Loucy (cell line): Measurements from ENCODE around the gene TAX1BP1.

Source experiments
- H2AFZ ChIP-seq: fragments of 200-600 bp; sonication (generic); 2 replicates; pipeline ENCODE4 v1.6.0; 2016; ENCODE audit warnings: antibody characterized with exemption, mild to moderate bottlenecking, low read length, moderate library complexity
- H3F3A ChIP-seq: fragments of 200-600 bp; 2 replicates; pipeline ENCODE4 v1.6.0; 2016; ENCODE audit warnings: antibody characterized with exemption, low read depth, mild to moderate bottlenecking
- H3K27me3 ChIP-seq: fragments of 200-600 bp; sonication (generic); 2 replicates; pipeline ENCODE4 v1.6.1; 2014; ENCODE audit warnings: low read length, mild to moderate bottlenecking; ENCODE audit not compliant: insufficient read depth, poor library complexity, severe bottlenecking
- H3K36me3 ChIP-seq: fragments of 200-600 bp; sonication (generic); 2 replicates; pipeline ENCODE4 v1.6.1; 2016; ENCODE audit warnings: low read length; ENCODE audit not compliant: insufficient read depth
- H3K4me1 ChIP-seq: fragments of 200-600 bp; sonication (generic); 2 replicates; pipeline ENCODE4 v1.5.1; 2014; ENCODE audit warnings: low read length, mild to moderate bottlenecking; ENCODE audit not compliant: insufficient read depth, poor library complexity, severe bottlenecking
- H3K4me2 ChIP-seq: fragments of 200-600 bp; sonication (generic); 2 replicates; pipeline ENCODE4 v1.6.0; 2014; ENCODE audit warnings: antibody characterized with exemption, low read length, low read depth, mild to moderate bottlenecking; ENCODE audit not compliant: poor library complexity, severe bottlenecking
- H3K4me3 ChIP-seq: fragments of 200-600 bp; sonication (generic); 2 replicates; pipeline ENCODE4 v1.5.1; 2014; ENCODE audit warnings: low read length, mild to moderate bottlenecking, mixed read lengths; ENCODE audit not compliant: poor library complexity, severe bottlenecking
- H3K79me2 ChIP-seq: fragments of 200-600 bp; sonication (generic); 2 replicates; pipeline ENCODE4 v1.6.1; 2014; ENCODE audit warnings: low read length; ENCODE audit not compliant: insufficient read depth
- H3K9ac ChIP-seq: fragments of 200-600 bp; sonication (generic); 2 replicates; pipeline ENCODE4 v1.6.0; 2014; ENCODE audit warnings: mild to moderate bottlenecking, low read depth, low read length, moderate library complexity; ENCODE audit not compliant: poor library complexity, severe bottlenecking
- H3K9me2 ChIP-seq: fragments of 200-600 bp; sonication (generic); replicated peaks from 2 replicates; pipeline ENCODE4 v1.6.1; 2016; ENCODE audit warnings: low read depth, low read length, mixed read lengths
- H3K9me3 ChIP-seq: fragments of 200-600 bp; sonication (generic); 2 replicates; pipeline ENCODE4 v1.6.1; 2014; ENCODE audit warnings: mild to moderate bottlenecking, antibody characterized with exemption, low read length, low read depth; ENCODE audit not compliant: insufficient read depth
- H4K20me1 ChIP-seq: fragments of 200-600 bp; sonication (generic); 2 replicates; pipeline ENCODE4 v1.6.0; 2014; ENCODE audit warnings: antibody characterized with exemption, low read length, mild to moderate bottlenecking; ENCODE audit not compliant: insufficient read depth, poor library complexity, severe bottlenecking
- CTCF ChIP-seq: fragments of 200-600 bp; sonication (generic); conservative IDR thresholded peaks from 2 replicates; pipeline ENCODE4 v1.5.1; 2014; ENCODE audit warnings: mild to moderate bottlenecking, antibody characterized with exemption, low read length
- EZH2phosphoT487 ChIP-seq: fragments of 200-600 bp; IDR thresholded peaks from 2 replicates; pipeline ENCODE4 v1.6.1; 2018; ENCODE audit warnings: antibody characterized with exemption, mild to moderate bottlenecking, moderate library complexity, borderline replicate concordance

The TAX1BP1 gene

GRCh38 chr7:27735165-27735564 is 4.8 kb upstream of the TAX1BP1 start:
- H3K27me3 ChIP-seq = peaks cover 1% of the 10 kb centered on the region
- H2AFZ ChIP-seq = no peak overlapping the region
- no peaks in the 10 kb centered on the region for H3F3A ChIP-seq
- H3K79me2 ChIP-seq = peaks cover 2% of the 10 kb centered on the region
- TF ChIP-seq EZH2phosphoT487 (no peak), CTCF (no peak)
- H3K4me1 ChIP-seq = peaks cover 11% of the 10 kb centered on the region
- peaks cover under 1% of the 10 kb centered on the region for H4K20me1 ChIP-seq
- no peak overlapping the region for H3K4me2 ChIP-seq
- H3K4me3 ChIP-seq = no peak overlapping the region
- no peak overlapping the region for H3K9ac ChIP-seq
- no peaks in the 10 kb centered on the region for H3K9me3 ChIP-seq
- no peaks in the 10 kb centered on the region for H3K36me3 ChIP-seq
- no peaks in the 10 kb centered on the region for H3K9me2 ChIP-seq

- no peak for TF ChIP-seq EZH2phosphoT487
- no peak for TF ChIP-seq CTCF
- Histone ChIP-seq H3K9ac (no peak overlapping the region), H3K9me3 (no peaks in the 10 kb centered on the region), H3K4me3 (no peak overlapping the region), H3K79me2 (peaks cover 8% of the 10 kb centered on the region), H3K9me2 (no peaks in the 10 kb centered on the region), H3K36me3 (no peaks in the 10 kb centered on the region), H3K4me1 (peaks cover 11% of the 10 kb centered on the region), H3F3A (no peaks in the 10 kb centered on the region), H2AFZ (no peak overlapping the region), H4K20me1 (peaks cover 6% of the 10 kb centered on the region), H3K27me3 (peaks cover 4% of the 10 kb centered on the region), H3K4me2 (no peak overlapping the region)
These were observed 4.1 kb upstream of the TAX1BP1 start for GRCh38 chr7:27735831-27736230.

- no peak for TF ChIP-seq CTCF
- TF ChIP-seq EZH2phosphoT487 = no peak
- Histone ChIP-seq H2AFZ (no peak overlapping the region; the same call in 1 of the 2 replicates), H3K79me2 (peaks cover 19% of the 10 kb centered on the region), H4K20me1 (peaks cover 13% of the 10 kb centered on the region), H3K9me2 (no peaks in the 10 kb centered on the region), H3F3A (no peaks in the 10 kb centered on the region), H3K36me3 (no peaks in the 10 kb centered on the region), H3K27me3 (peaks cover 4% of the 10 kb centered on the region), H3K4me2 (no peak overlapping the region), H3K4me3 (no peak overlapping the region), H3K9me3 (no peaks in the 10 kb centered on the region), H3K4me1 (peaks cover 11% of the 10 kb centered on the region), H3K9ac (no peak overlapping the region)
These were observed 2.8 kb upstream of the TAX1BP1 start for GRCh38 chr7:27737178-27737577.
